Daoy (cell line): Measurements from ENCODE around the gene THSD4. TPM values are rescaled to one million over a fixed set of nuclear protein-coding genes. Genes with fewer than 3 reads are reported as not detected.
"Not testable (repeated sequence)": the region's sequence is repeated elsewhere in the genome, so short reads cannot be mapped to it uniquely, and the experiment has no call there.

Experiments
- DNase-seq: peaks from one replicate; pipeline ENCODE4 v3.0.0-alpha.2; 2015; ENCODE audit warnings: low read depth
- total RNA-seq: library from RNA; depleted of rRNA; stranded (reverse); fragments of >200 nt; shearing (Covaris generic); gene quantifications from 2 replicates; pipeline ENCODE4 v1.2.3, GENCODE V29; 2014

Gene THSD4
- total RNA-seq, 1 experiment from 2014 or later = 5.4 TPM

GRCh38 chr15:71384501-71384900, 269.2 kb downstream of the THSD4 start:
- DNase-seq = no peak

- DNase-seq = no peak
Measured at GRCh38 chr15:71385026-71385425, 269.8 kb downstream of the THSD4 start.

- no peak for DNase-seq
Measured at GRCh38 chr15:71385457-71385856, 270.2 kb downstream of the THSD4 start.

GRCh38 chr15:71386005-71386404, 270.7 kb downstream of the THSD4 start:
- no peak for DNase-seq

- DNase-seq = peak; percentile 12
Measured at GRCh38 chr15:71386448-71387236, 271.4 kb downstream of the THSD4 start.

- DNase-seq = no peak
Measured at GRCh38 chr15:71387810-71388209, 272.5 kb downstream of the THSD4 start.

- no peak for DNase-seq
Measured at GRCh38 chr15:71390096-71390495, 274.8 kb downstream of the THSD4 start.

GRCh38 chr15:71391421-71392088, 276.3 kb downstream of the THSD4 start:
- no peak for DNase-seq

GRCh38 chr15:71392861-71393283, 277.6 kb downstream of the THSD4 start:
- no peak for DNase-seq

GRCh38 chr15:71393383-71393782, 278.1 kb downstream of the THSD4 start:
- no peak for DNase-seq

- DNase-seq = no peak
Measured at GRCh38 chr15:71396536-71397125, 281.4 kb downstream of the THSD4 start.

- DNase-seq = no peak
Measured at GRCh38 chr15:71397377-71397776, 282.1 kb downstream of the THSD4 start.

GRCh38 chr15:71400294-71400693, 285.0 kb downstream of the THSD4 start:
- DNase-seq = no peak

GRCh38 chr15:71401728-71402127, 286.5 kb downstream of the THSD4 start:
- not testable (repeated sequence) for DNase-seq

- peak; percentile 7 for DNase-seq
Measured at GRCh38 chr15:71409541-71409940, 294.3 kb downstream of the THSD4 start.

GRCh38 chr15:71410347-71410746, 295.1 kb downstream of the THSD4 start:
- no peak for DNase-seq

- DNase-seq = peak; percentile 6
Measured at GRCh38 chr15:71411538-71412482, 296.5 kb downstream of the THSD4 start.

GRCh38 chr15:71413419-71413818, 298.1 kb downstream of the THSD4 start:
- no peak for DNase-seq

GRCh38 chr15:71414853-71415252, 299.6 kb downstream of the THSD4 start:
- no peak for DNase-seq

- no peak for DNase-seq
Measured at GRCh38 chr15:71422530-71423259, 307.4 kb downstream of the THSD4 start.

- peak; percentile 51 for DNase-seq
Measured at GRCh38 chr15:71424765-71425164, 309.5 kb downstream of the THSD4 start.
